ENCODE results near the gene KRT81.
"Not testable (repeated sequence)": the region's sequence is repeated elsewhere in the genome, so short reads cannot be mapped to it uniquely, and the experiment has no call there.

The KRT81 gene

DNA sequence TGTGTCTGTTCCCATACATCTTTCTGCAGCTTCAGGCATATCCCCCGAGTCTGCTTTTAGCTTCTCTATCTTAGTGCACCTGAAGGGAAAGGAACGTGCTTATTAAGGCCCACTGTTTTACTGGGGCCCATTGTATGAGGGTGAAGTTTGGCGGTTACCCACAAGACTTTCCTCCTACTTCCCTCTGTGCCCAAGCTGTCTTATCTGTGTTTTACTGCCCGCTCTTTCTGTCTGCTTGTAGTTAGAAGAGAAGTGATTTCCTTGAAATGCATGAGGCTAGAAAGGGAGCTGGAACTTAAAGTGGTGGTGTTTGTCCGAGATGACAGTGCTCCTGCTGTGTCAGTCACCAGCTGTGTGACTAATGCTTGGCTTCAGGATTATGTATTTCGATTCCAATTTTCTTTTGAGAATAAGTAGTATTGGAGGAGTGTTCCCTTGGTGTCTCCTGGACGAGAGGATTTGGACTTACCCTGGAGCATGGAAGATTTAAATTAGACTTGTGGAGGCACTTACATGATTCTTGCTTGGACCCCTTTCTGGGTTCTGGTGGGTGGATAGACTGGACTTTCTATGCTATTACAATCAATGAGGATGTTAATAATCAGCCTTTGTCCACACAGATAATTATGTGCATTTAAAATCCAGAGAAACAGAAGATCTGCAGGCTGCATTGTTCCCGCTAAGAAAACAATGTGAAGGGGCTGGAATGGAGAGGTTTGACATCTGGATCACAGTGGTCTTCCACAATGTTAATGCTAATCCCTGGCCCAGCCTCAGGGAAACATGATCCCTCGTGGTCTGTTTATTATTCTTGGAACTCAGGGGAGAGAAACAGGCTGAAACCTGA lies 30.8 kb downstream of the KRT81 start:
- DNase-seq (ENCODE audit: low spot score) (peak; percentile 11), ATAC-seq (ENCODE audit: low read depth) (no peak)
- H3K27me3 ChIP-seq (ENCODE audit: insufficient read depth, poor library complexity, severe bottlenecking) = no peaks in the 10 kb centered on the region
- TF ChIP-seq, protein P1, sequence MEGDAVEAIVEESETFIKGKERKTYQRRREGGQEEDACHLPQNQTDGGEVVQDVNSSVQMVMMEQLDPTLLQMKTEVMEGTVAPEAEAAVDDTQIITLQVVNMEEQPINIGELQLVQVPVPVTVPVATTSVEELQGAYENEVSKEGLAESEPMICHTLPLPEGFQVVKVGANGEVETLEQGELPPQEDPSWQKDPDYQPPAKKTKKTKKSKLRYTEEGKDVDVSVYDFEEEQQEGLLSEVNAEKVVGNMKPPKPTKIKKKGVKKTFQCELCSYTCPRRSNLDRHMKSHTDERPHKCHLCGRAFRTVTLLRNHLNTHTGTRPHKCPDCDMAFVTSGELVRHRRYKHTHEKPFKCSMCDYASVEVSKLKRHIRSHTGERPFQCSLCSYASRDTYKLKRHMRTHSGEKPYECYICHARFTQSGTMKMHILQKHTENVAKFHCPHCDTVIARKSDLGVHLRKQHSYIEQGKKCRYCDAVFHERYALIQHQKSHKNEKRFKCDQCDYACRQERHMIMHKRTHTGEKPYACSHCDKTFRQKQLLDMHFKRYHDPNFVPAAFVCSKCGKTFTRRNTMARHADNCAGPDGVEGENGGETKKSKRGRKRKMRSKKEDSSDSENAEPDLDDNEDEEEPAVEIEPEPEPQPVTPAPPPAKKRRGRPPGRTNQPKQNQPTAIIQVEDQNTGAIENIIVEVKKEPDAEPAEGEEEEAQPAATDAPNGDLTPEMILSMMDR (IDR thresholded peaks at IDR 0.05; ENCODE audit: poor library complexity, severe bottlenecking) = no peak
- no peak overlapping the region for H3K27ac ChIP-seq (ENCODE audit: poor library complexity, severe bottlenecking)
- no peaks in the 10 kb centered on the region for H3K9me3 ChIP-seq (ENCODE audit: severe bottlenecking)
- H3K36me3 ChIP-seq (ENCODE audit: low read depth) = no peaks in the 10 kb centered on the region
- no peak overlapping the region for H3K4me3 ChIP-seq (ENCODE audit: severe bottlenecking)
- no peaks in the 10 kb centered on the region for H3K4me1 ChIP-seq (ENCODE audit: insufficient read depth, poor library complexity, severe bottlenecking)

DNA sequence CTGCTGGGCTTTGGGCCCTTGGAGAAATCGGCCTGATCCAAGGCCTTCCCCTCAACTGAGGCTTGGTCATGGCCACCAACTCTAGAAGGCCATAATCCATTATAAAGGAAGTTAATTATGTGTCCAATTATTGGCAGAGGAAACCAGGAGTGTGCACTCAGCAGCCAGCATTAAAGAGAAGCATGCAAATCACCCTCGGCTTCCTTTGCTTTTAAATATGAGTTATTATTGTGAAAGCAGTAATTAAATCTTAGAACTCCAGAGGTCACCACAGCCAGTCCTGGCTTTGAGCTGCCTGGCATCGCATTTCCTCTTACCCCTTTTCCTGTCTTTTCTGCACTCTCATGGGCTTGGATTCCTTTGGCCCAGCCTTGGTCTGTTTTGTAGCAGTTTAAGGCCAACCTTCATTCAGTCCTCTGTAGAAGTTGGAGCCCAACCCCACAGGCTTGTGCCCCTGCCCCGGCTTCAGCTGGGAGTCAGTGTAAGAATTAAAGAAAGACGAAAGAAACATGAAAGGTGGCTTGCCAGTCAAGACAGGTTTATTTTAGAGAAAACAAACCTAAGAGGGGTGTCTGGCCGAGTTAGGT lies 31.6 kb downstream of the KRT81 start:
- no peaks in the 10 kb centered on the region for H3K9me3 ChIP-seq (ENCODE audit: severe bottlenecking)
- H3K36me3 ChIP-seq (ENCODE audit: low read depth) = no peaks in the 10 kb centered on the region
- no peaks in the 10 kb centered on the region for H3K4me1 ChIP-seq (ENCODE audit: insufficient read depth, poor library complexity, severe bottlenecking)
- no peak overlapping the region for H3K27ac ChIP-seq (ENCODE audit: poor library complexity, severe bottlenecking)
- no peaks in the 10 kb centered on the region for H3K27me3 ChIP-seq (ENCODE audit: insufficient read depth, poor library complexity, severe bottlenecking)
- DNase-seq (ENCODE audit: low spot score) = peak; percentile 12
- TF ChIP-seq, protein P1 (IDR thresholded peaks at IDR 0.05; ENCODE audit: poor library complexity, severe bottlenecking) = peak; percentile 25
- ATAC-seq (ENCODE audit: low read depth) = no peak
- no peak overlapping the region for H3K4me3 ChIP-seq (ENCODE audit: severe bottlenecking)

DNA sequence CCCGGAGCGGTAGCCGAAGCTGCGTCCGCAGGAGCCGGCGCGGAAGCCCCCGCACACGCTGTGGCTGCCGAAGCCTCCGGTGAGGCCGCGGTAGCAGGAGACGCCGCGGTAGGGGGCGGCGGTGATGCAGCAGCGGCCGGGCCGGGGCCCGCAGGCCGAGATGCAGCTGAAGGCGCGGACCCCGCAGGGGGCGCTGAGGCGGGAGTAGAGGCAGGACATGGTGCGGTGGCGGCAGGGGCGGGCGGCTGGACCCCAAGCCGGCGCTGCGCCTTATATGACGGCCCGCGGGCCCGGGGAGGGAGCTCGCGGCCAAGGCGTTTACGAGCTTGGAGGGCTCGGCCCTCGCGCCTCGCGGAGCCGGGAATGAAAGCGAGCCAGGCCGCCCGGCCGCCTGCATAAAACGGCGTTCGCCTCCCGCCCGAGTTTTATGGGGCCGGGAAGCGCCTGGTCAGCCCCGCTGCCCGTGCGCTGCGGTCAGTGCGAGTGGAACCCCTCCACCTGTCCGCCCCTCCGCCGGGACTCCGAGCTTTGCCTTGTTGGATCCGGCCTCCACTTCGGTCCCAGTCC lies 32.9 kb downstream of the KRT81 start:
- Histone ChIP-seq H3K4me1 (ENCODE audit: insufficient read depth, poor library complexity, severe bottlenecking) (no peaks in the 10 kb centered on the region), H3K4me3 (ENCODE audit: severe bottlenecking) (no peak overlapping the region), H3K9me3 (ENCODE audit: severe bottlenecking) (no peaks in the 10 kb centered on the region), H3K27ac (ENCODE audit: poor library complexity, severe bottlenecking) (no peak overlapping the region), H3K27me3 (ENCODE audit: insufficient read depth, poor library complexity, severe bottlenecking) (no peaks in the 10 kb centered on the region), H3K36me3 (ENCODE audit: low read depth) (no peaks in the 10 kb centered on the region)
- no peak for ATAC-seq (ENCODE audit: low read depth)
- peak; percentile 35 for DNase-seq (ENCODE audit: low spot score)
- TF ChIP-seq, protein P1 (IDR thresholded peaks at IDR 0.05; ENCODE audit: poor library complexity, severe bottlenecking) = no peak

DNA sequence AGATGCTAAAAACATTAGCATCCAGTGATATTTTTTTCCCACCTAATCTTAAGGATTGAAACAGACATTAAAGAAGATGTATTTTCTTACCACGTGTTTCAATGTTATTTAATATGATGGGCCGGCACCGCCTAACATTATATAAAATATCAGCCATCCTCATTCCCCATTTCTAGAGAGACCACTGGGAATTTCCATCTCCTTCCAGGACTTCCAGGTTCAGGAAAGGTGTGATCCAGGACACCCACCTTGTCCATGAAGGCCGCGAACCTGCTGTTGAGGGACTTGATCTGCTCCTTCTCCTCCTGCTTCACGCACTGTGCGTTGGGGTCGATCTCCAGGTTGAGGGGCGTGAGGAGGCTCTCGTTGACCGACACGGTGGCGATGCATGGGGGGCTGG lies 33.4 kb downstream of the KRT81 start:
- not testable (repeated sequence) for H3K4me3 ChIP-seq (ENCODE audit: severe bottlenecking); H3K4me1 ChIP-seq (ENCODE audit: insufficient read depth, poor library complexity, severe bottlenecking); H3K36me3 ChIP-seq (ENCODE audit: low read depth); H3K9me3 ChIP-seq (ENCODE audit: severe bottlenecking); ATAC-seq (ENCODE audit: low read depth); H3K27ac ChIP-seq (ENCODE audit: poor library complexity, severe bottlenecking); H3K27me3 ChIP-seq (ENCODE audit: insufficient read depth, poor library complexity, severe bottlenecking)
- DNase-seq (ENCODE audit: low spot score) = peak; percentile 34

DNA sequence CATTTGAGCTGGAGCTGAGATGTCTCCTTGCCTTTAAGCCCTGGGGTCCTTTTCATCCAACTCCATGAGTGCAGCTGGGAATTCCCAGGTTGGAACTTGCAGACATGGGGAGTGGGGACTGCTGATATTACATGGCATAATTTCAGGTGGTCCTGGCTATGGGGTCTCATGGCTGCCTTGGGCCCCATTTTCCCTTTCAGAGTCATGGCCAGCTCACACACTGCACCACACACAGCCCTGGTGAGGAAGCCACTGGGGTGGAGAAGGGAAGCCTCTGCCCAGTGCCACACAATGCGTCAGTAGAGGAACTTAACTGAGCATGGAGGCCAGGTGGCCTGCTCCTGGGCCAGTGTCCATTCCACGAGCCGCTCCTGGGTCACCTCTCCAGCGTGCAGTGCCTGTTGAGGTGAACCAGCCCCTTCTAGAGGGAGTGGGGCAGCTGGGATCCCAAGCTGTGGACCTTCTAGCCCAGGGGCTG lies 34.2 kb downstream of the KRT81 start:
- TF ChIP-seq, protein P1 (IDR thresholded peaks at IDR 0.05; ENCODE audit: poor library complexity, severe bottlenecking) = no peak
- Histone ChIP-seq H3K4me1 (ENCODE audit: insufficient read depth, poor library complexity, severe bottlenecking) (no peaks in the 10 kb centered on the region), H3K9me3 (ENCODE audit: severe bottlenecking) (no peaks in the 10 kb centered on the region), H3K4me3 (ENCODE audit: severe bottlenecking) (no peak overlapping the region), H3K27me3 (ENCODE audit: insufficient read depth, poor library complexity, severe bottlenecking) (no peaks in the 10 kb centered on the region), H3K36me3 (ENCODE audit: low read depth) (no peaks in the 10 kb centered on the region), H3K27ac (ENCODE audit: poor library complexity, severe bottlenecking) (no peak overlapping the region)
- DNase-seq (ENCODE audit: low spot score) (peak; percentile 39), ATAC-seq (ENCODE audit: low read depth) (no peak)

All from RWPE2 (cell line).